ENCODE measurements around the gene ACRBP.

DNA sequence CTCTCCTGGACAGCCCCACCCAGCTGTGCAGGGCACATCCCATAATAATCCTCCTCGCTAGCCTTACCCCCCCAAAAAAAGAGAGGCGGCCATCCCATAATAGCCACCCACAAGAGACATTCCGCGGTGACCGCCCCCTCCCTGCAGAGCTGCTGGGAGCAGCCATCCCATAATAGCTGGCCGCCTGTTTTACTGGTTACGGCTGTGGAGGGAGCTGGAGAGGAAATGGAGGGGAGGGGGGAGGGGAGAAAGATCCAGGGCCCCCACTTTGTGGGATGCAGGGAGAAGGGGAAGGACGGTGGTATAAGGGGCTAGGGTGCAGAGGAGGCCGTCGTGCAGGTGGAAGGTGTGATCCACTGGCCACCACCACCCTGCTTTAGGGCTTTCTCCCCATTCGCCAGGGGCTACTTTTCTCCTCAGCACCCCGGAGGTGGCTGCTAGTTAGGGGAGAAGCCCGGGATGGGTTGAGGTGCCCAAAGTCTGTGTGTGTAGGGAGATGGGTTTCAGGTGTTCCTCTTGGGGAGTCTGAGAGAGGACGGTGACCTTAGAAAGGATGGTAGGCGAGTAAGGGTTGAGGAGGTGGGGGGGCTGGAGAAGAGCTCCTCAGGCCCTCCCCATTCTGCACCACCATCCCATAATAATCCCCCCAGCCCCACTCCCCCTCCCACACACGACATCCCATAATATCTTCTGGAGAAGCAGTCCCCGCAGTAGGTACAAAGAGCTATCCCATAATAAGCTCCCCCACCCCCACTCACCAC is 34.0 kb downstream of the ACRBP start:
- TF ChIP-seq, protein P1, sequence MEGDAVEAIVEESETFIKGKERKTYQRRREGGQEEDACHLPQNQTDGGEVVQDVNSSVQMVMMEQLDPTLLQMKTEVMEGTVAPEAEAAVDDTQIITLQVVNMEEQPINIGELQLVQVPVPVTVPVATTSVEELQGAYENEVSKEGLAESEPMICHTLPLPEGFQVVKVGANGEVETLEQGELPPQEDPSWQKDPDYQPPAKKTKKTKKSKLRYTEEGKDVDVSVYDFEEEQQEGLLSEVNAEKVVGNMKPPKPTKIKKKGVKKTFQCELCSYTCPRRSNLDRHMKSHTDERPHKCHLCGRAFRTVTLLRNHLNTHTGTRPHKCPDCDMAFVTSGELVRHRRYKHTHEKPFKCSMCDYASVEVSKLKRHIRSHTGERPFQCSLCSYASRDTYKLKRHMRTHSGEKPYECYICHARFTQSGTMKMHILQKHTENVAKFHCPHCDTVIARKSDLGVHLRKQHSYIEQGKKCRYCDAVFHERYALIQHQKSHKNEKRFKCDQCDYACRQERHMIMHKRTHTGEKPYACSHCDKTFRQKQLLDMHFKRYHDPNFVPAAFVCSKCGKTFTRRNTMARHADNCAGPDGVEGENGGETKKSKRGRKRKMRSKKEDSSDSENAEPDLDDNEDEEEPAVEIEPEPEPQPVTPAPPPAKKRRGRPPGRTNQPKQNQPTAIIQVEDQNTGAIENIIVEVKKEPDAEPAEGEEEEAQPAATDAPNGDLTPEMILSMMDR (IDR thresholded peaks at IDR 0.05) = no peak
- TF ChIP-seq POLR2A (IDR thresholded peaks at IDR 0.05) (no peak), POLR2AphosphoS5 (IDR thresholded peaks at IDR 0.05) (no peak)

All from transverse colon (tissue), 4 donors.